A673 (cell line): ENCODE data around the gene TBC1D16.

Experiments used
- EZH2 ChIP-seq: fragments of 200-600 bp; sonication (generic); IDR thresholded peaks from 2 replicates; pipeline ENCODE4 v1.6.1; 2017; ENCODE audit warnings: borderline replicate concordance, low read depth, mild to moderate bottlenecking, mixed read lengths, antibody characterized with exemption, low read length; ENCODE audit not compliant: poor library complexity, severe bottlenecking
- TF ChIP-seq, protein P1 (sequence below): fragments of 300-800, 200-600 bp; sonication (generic); conservative IDR thresholded peaks from 2 replicates; pipeline ENCODE4 v1.5.1; 2017; ENCODE audit warnings: low read depth, mild to moderate bottlenecking, antibody characterized with exemption, low read length, moderate library complexity, mixed read lengths

DNA sequence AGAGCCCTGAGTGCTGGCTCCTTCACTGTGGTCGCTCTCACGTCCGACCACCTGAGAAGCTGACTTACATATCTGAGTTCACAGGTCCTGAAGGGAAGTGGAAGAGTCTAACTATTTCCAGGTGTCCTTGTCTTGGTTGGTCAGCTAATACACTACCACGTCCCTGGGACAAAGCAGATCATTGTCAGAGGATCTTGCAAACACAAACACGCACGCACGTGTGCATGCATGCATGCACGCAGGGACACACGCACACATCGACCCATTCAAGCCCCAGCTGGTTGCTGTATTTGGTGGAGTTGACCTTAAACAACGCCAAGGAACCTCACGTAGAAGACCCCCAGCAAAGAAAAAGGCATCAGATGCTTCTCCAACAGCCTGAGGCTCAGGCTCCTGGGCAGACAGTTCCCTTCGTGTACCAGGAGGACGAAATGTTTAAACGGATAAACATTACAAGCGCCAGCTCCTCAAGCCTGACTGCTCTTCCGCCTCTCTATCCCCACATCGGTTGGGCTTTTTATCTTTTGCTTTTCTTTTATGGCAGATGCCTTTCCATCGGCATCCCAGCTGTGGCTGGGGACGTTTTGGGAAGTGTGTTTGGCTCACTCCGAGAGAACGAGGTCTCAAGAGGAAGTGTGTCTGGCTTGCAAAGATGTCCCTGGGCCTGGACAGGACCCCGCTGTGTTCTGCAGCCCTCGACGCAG, 95.8 kb downstream of the TBC1D16 start:
- no peak for TF ChIP-seq EZH2
- TF ChIP-seq, protein P1, sequence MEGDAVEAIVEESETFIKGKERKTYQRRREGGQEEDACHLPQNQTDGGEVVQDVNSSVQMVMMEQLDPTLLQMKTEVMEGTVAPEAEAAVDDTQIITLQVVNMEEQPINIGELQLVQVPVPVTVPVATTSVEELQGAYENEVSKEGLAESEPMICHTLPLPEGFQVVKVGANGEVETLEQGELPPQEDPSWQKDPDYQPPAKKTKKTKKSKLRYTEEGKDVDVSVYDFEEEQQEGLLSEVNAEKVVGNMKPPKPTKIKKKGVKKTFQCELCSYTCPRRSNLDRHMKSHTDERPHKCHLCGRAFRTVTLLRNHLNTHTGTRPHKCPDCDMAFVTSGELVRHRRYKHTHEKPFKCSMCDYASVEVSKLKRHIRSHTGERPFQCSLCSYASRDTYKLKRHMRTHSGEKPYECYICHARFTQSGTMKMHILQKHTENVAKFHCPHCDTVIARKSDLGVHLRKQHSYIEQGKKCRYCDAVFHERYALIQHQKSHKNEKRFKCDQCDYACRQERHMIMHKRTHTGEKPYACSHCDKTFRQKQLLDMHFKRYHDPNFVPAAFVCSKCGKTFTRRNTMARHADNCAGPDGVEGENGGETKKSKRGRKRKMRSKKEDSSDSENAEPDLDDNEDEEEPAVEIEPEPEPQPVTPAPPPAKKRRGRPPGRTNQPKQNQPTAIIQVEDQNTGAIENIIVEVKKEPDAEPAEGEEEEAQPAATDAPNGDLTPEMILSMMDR = no peak
